RWPE1 (cell line): Measurements from ENCODE around the gene PIK3R1.
A peak's percentile ranks its signal among the peaks of the same experiment; 100 is the strongest.

ENCODE experiments used
- CTCF ChIA-PET: fragments of 350-600 bp; sonication (Branson Sonifier 250); formaldehyde crosslinking; extraction: SDS; loops from one replicate; lab custom pipeline; 2021; lab: Yijun Ruan, JAX
- POLR2A ChIA-PET: fragments of 400-600 bp; formaldehyde crosslinking; extraction: SDS; loops from one replicate; lab custom pipeline; 2020; ENCODE audit warnings: antibody characterized with exemption; ENCODE audit not compliant: low non-redundant PET; lab: Yijun Ruan, JAX
- DNase-seq: peaks from one replicate; pipeline ENCODE4 v3.0.0; 2012; ENCODE audit warnings: low spot score
- H3K27ac ChIP-seq: fragments of 450-650 bp; 2 replicates; pipeline ENCODE4 v1.5.1; 2017
- CTCF ChIP-seq: fragments of 450-650 bp; conservative IDR thresholded peaks from 2 replicates; pipeline ENCODE4 v1.5.1; 2017; ENCODE audit warnings: low read depth, mild to moderate bottlenecking

The PIK3R1 gene

GRCh38 chr5:68243681-68244080 is 28.1 kb downstream of the PIK3R1 start:
- no peak overlapping the region for H3K27ac ChIP-seq
- TF ChIP-seq CTCF: no peak
- POLR2A ChIA-PET: no interaction called here
- CTCF ChIA-PET: no interaction called here
- no peak for DNase-seq

- no peak for DNase-seq
- no peak overlapping the region for H3K27ac ChIP-seq
- TF ChIP-seq CTCF: no peak
- POLR2A ChIA-PET: no interaction called here
- CTCF ChIA-PET: interaction anchor here (0.7 kb wide), 2 partner anchors 10 to 26 kb away, joined by 3 to 7 read pairs; no protein-coding TSS in a partner anchor
Observed at GRCh38 chr5:68245319-68245718, 29.8 kb downstream of the PIK3R1 start.

- no peak for DNase-seq
- TF ChIP-seq CTCF: no peak
- ChIA-PET CTCF (interaction anchor here (0.6 to 1.1 kb wide), 6 partner anchors 11 to 1008 kb away, joined by 3 to 4 read pairs (median 3); no protein-coding TSS in a partner anchor), POLR2A (no interaction called here)
- H3K27ac ChIP-seq: peak overlapping the region; percentile 50
Observed at GRCh38 chr5:68246802-68247201, 31.2 kb downstream of the PIK3R1 start.

- CTCF ChIA-PET: interaction anchor here (0.7 kb wide), 1 partner anchor 969 kb away, joined by 4 read pairs; no protein-coding TSS in a partner anchor
- POLR2A ChIA-PET: no interaction called here
- DNase-seq: no peak
- peak overlapping the region; percentile 53 for H3K27ac ChIP-seq
- TF ChIP-seq CTCF: no peak
Observed at GRCh38 chr5:68247627-68248026, 32.1 kb downstream of the PIK3R1 start.

GRCh38 chr5:68248896-68249295 is 33.3 kb downstream of the PIK3R1 start:
- ChIA-PET CTCF (no interaction called here), POLR2A (interaction anchor here (0.7 kb wide), 1 partner anchor 1000 kb away, joined by 3 read pairs; no protein-coding TSS in a partner anchor)
- no peak for TF ChIP-seq CTCF
- DNase-seq: no peak
- H3K27ac ChIP-seq: no peak overlapping the region

GRCh38 chr5:68249520-68249919 is 34.0 kb downstream of the PIK3R1 start:
- H3K27ac ChIP-seq: peak overlapping the region; percentile 76
- CTCF ChIA-PET: interaction anchor here (0.7 kb wide), 1 partner anchor 225 kb away, joined by 3 read pairs; no protein-coding TSS in a partner anchor
- DNase-seq: no peak
- POLR2A ChIA-PET: no interaction called here
- no peak for TF ChIP-seq CTCF
